ENCODE measurements around the gene AMDHD2. TPM values are rescaled to one million over a fixed set of nuclear protein-coding genes. Genes with fewer than 3 reads are reported as not detected.

Gene AMDHD2
- 10 to 100 TPM; 13.7 to 18.6 (median 13.9) TPM for polyA plus RNA-seq

DNA sequence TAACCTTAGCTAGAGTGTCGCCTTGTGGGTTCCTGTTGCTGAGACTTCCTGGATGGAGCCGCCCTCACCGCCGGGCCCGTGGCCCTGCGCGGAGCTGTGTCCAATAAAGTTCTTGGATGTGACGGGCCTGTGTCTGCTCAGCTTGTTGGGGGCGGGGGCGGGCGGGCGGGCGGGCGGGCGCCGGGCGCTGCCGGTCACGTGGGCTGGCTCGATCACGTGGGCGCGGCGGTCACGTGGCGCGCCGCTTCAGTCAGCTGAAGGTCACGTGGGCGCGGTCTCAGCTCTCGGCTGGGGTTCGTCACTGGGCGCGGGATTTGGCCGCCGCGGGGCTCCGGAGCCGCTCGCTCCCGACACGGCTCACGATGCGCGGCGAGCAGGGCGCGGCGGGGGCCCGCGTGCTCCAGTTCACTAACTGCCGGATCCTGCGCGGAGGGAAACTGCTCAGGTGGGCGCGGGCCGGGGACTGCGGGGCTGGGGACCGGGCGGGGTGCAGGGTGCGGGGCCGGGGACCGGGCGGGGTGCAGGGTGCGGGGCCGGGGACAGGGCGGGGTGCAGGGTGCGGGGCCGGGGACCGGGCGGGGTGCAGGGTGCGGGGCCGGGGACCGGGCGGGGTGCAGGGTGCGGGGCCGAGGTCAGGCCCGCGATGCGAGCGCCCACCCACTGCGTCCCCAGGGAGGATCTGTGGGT lies at the start of gene AMDHD2:
Gene AMDHD2 (plus strand): TSS at position 275 of the 687 bp plus-strand sequence. CDS start 88 bp downstream, at position 363.
- Mint-ChIP-seq H3K4me1 (peaks cover 54 to 56% of the 10 kb centered on the region in 2 donors), H3K9me3 (no peaks in the 10 kb centered on the region), H3K27ac (peak within 1 kb of the TSS; percentile 89 to 95 (median 92)), H3K27me3 (ENCODE audit: low read depth in 3 of 3) (peaks cover 22 to 46% (median 39%) of the 10 kb centered on the region in 3 donors), H3K4me3 (peak within 1 kb of the TSS; percentile 82 to 89 (median 88)), H3K36me3 (peaks cover 4 to 14% (median 8%) of the 10 kb centered on the region in 3 donors)
- peak; percentile 81 to 90 (median 90) for DNase-seq

- peaks cover 0 to 7% of the 10 kb centered on the region in 2 donors for H3K4me1 Mint-ChIP-seq
- H3K4me3 Mint-ChIP-seq = peak overlapping the region in 1 of 5 donors; percentile 15
- H3K36me3 Mint-ChIP-seq = no peaks in the 10 kb centered on the region
- H3K9me3 Mint-ChIP-seq = no peaks in the 10 kb centered on the region
- H3K27ac Mint-ChIP-seq = no peak overlapping the region
- no peak for DNase-seq
- peaks cover 8 to 19% (median 12%) of the 10 kb centered on the region in 3 donors for H3K27me3 Mint-ChIP-seq (ENCODE audit: low read depth in 3 of 3)
Observed at GRCh38 chr16:2470603-2471015, 49.6 kb upstream of the AMDHD2 start.

DNA sequence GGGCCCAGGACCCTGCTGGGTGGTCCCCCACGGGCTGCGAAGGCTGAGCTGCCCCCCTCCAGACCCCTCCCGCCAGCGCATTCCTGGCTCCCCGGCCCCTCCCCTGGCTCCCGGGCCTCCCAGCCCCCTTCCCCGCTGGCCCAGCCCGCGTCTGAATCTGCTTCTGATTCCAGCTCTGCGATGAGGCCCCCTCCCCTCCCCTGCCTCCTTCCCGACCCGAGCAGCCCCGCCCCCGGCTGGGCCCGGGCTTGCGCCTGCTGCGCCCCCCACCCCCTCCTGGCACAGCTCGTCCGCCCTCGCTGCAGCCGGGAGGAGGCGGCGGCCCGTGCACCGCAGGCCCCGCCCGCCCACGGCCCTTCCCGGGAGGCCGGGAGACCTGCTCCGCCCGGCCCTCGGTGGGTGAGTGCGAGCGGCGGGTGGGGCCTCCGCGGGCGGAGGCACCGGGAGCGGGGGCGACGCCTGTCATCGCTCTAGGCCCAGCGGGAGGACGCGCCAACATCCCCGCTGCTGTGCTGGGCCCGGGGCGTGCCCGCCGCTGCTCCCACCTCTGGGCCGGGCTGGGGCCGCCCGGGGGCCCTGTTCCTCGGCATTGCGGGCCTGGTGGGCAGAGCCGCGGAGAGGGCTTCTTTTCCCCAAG lies 49.0 kb upstream of the AMDHD2 start, which contains the start of gene NTN3:
Gene NTN3 (plus strand): TSS at position 282 of the 637 bp plus-strand sequence. CDS start 405 bp downstream, outside the sequence.
- Mint-ChIP-seq H3K9me3 (no peaks in the 10 kb centered on the region), H3K4me1 (peaks cover 2 to 10% of the 10 kb centered on the region in 2 donors), H3K36me3 (no peaks in the 10 kb centered on the region), H3K27me3 (ENCODE audit: low read depth in 3 of 3) (peaks cover 8 to 23% (median 12%) of the 10 kb centered on the region in 3 donors), H3K27ac (no peak within 1 kb of the TSS), H3K4me3 (peak within 1 kb of the TSS in 1 of 5 donors; percentile 15)
- DNase-seq = no peak

DNA sequence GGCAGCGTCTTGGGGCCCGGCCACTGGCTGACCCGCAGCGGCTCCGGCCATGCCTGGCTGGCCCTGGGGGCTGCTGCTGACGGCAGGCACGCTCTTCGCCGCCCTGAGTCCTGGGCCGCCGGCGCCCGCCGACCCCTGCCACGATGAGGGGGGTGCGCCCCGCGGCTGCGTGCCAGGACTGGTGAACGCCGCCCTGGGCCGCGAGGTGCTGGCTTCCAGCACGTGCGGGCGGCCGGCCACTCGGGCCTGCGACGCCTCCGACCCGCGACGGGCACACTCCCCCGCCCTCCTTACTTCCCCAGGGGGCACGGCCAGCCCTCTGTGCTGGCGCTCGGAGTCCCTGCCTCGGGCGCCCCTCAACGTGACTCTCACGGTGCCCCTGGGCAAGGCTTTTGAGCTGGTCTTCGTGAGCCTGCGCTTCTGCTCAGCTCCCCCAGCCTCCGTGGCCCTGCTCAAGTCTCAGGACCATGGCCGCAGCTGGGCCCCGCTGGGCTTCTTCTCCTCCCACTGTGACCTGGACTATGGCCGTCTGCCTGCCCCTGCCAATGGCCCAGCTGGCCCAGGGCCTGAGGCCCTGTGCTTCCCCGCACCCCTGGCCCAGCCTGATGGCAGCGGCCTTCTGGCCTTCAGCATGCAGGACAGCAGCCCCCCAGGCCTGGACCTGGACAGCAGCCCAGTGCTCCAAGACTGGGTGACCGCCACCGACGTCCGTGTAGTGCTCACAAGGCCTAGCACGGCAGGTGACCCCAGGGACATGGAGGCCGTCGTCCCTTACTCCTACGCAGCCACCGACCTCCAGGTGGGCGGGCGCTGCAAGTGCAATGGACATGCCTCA lies 48.3 kb upstream of the AMDHD2 start:
- Mint-ChIP-seq H3K4me3 (no peak overlapping the region), H3K27me3 (ENCODE audit: low read depth in 3 of 3) (peaks cover 8 to 21% (median 12%) of the 10 kb centered on the region in 3 donors)

DNA sequence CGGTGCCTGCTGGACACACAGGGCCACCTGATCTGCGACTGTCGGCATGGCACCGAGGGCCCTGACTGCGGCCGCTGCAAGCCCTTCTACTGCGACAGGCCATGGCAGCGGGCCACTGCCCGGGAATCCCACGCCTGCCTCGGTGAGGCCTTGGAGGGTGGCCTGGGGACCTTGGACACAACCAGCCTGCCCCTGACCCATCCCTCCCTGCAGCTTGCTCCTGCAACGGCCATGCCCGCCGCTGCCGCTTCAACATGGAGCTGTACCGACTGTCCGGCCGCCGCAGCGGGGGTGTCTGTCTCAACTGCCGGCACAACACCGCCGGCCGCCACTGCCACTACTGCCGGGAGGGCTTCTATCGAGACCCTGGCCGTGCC lies 47.7 kb upstream of the AMDHD2 start:
- no peaks in the 10 kb centered on the region for H3K36me3 Mint-ChIP-seq
- no peak overlapping the region for H3K27ac Mint-ChIP-seq
- H3K4me1 Mint-ChIP-seq = peaks cover 10 to 12% of the 10 kb centered on the region in 2 donors
- H3K27me3 Mint-ChIP-seq (ENCODE audit: low read depth in 3 of 3) = peaks cover 5 to 19% (median 12%) of the 10 kb centered on the region in 3 donors
- H3K9me3 Mint-ChIP-seq = no peaks in the 10 kb centered on the region
- H3K4me3 Mint-ChIP-seq = peak overlapping the region in 3 of 5 donors; percentile 29 to 79 (median 79)
- DNase-seq = no peak

More for the DNA sequence above, 48.3 kb upstream of the AMDHD2 start:
- Mint-ChIP-seq H3K9me3 (no peaks in the 10 kb centered on the region), H3K36me3 (no peaks in the 10 kb centered on the region), H3K27ac (no peak overlapping the region), H3K4me1 (peaks cover 10 to 13% of the 10 kb centered on the region in 2 donors)
- no peak for DNase-seq

GRCh38 chr16:2472885-2473445 lies 47.2 kb upstream of the AMDHD2 start:
- peaks cover 10 to 12% of the 10 kb centered on the region in 2 donors for H3K4me1 Mint-ChIP-seq
- no peak for DNase-seq
- no peaks in the 10 kb centered on the region for H3K36me3 Mint-ChIP-seq
- peak overlapping the region in 1 of 6 donors; percentile 61 for H3K27ac Mint-ChIP-seq
- H3K27me3 Mint-ChIP-seq (ENCODE audit: low read depth in 3 of 3) = peaks cover 5 to 19% (median 12%) of the 10 kb centered on the region in 3 donors
- H3K9me3 Mint-ChIP-seq = no peaks in the 10 kb centered on the region
- H3K4me3 Mint-ChIP-seq = peak overlapping the region; percentile 58 to 79 (median 75)

DNA sequence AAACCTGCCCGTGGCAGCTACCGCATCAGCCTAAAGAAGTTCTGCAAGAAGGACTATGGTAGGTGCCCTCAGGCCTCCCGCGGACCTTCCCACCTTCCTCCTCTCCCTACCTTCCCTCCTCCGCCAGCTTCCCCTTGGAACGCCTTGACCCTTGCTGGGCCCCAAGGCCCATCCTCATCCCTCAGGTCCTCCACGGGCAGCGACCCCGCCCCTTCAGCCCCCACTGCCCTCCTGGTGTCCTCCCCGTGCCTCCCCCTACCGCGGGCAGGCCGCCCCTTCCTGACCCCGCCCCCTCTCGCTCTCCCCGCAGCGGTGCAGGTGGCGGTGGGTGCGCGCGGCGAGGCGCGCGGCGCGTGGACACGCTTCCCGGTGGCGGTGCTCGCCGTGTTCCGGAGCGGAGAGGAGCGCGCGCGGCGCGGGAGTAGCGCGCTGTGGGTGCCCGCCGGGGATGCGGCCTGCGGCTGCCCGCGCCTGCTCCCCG lies 46.7 kb upstream of the AMDHD2 start:
- peak in 1 of 3 donors; percentile 43 for DNase-seq
- no peaks in the 10 kb centered on the region for H3K9me3 Mint-ChIP-seq
- peak overlapping the region; percentile 58 to 79 (median 75) for H3K4me3 Mint-ChIP-seq
- peaks cover 5 to 16% (median 12%) of the 10 kb centered on the region in 3 donors for H3K27me3 Mint-ChIP-seq (ENCODE audit: low read depth in 3 of 3)
- H3K4me1 Mint-ChIP-seq = peaks cover 10 to 12% of the 10 kb centered on the region in 2 donors
- no peaks in the 10 kb centered on the region for H3K36me3 Mint-ChIP-seq
- H3K27ac Mint-ChIP-seq = peak overlapping the region in 1 of 6 donors; percentile 61

GRCh38 chr16:2473999-2474876 lies 45.9 kb upstream of the AMDHD2 start:
- H3K27ac Mint-ChIP-seq = peak overlapping the region in 1 of 6 donors; percentile 88

DNA sequence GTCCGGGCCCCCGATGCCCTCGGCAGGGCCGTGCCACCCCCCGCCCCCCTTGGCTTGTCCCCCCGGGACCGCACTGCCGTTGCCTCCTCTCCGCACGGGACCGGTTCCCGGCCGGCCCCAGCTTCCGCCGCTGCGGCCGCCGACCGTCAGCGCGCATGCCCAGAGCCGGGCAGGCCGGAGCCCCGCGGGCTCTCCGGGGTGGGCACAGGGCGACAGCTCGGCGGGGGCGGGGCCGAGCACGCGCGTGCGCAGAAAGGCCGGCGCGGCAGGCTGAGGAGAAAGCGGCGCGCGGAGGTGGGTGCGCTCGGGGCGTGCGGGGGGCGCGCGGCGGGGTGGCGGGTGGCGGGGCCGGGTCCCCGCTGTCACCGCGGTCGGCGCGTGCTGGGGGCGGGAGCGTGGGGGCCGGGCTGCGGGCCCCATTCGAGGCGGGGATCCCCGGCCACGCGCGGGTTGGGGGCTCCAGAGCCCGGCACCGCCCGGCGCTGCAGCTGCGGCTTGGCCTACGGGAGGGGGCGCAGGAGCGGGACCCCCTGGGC lies 45.2 kb upstream of the AMDHD2 start, which contains the start of gene TBC1D24:
Gene TBC1D24 (plus strand): TSS at position 251 of the 536 bp plus-strand sequence. CDS start 21,022 bp downstream, outside the sequence.
- peak; percentile 86 to 89 (median 88) for DNase-seq

More at GRCh38 chr16:2473999-2474876, 45.9 kb upstream of the AMDHD2 start:
- Mint-ChIP-seq H3K36me3 (no peaks in the 10 kb centered on the region), H3K27me3 (ENCODE audit: low read depth in 3 of 3) (peaks cover 5 to 15% (median 12%) of the 10 kb centered on the region in 3 donors), H3K4me1 (peaks cover 10 to 12% of the 10 kb centered on the region in 2 donors), H3K4me3 (peak overlapping the region; percentile 62 to 82 (median 73)), H3K9me3 (no peaks in the 10 kb centered on the region)
- peak; percentile 48 to 53 (median 52) for DNase-seq

GRCh38 chr16:2475413-2476344 lies 44.5 kb upstream of the AMDHD2 start:
- H3K27ac Mint-ChIP-seq = no peak overlapping the region
- peaks cover 10 to 12% of the 10 kb centered on the region in 2 donors for H3K4me1 Mint-ChIP-seq
- peak overlapping the region; percentile 52 to 77 (median 70) for H3K4me3 Mint-ChIP-seq
- no peaks in the 10 kb centered on the region for H3K9me3 Mint-ChIP-seq
- peaks cover 0 to 6% (median 2%) of the 10 kb centered on the region in 3 donors for H3K27me3 Mint-ChIP-seq (ENCODE audit: low read depth in 3 of 3)
- H3K36me3 Mint-ChIP-seq = no peaks in the 10 kb centered on the region
- DNase-seq = peak in 1 of 3 donors; percentile 31

More for the DNA sequence above, 45.2 kb upstream of the AMDHD2 start, which contains the start of gene TBC1D24:
- H3K36me3 Mint-ChIP-seq = no peaks in the 10 kb centered on the region
- peak within 1 kb of the TSS; percentile 62 to 82 (median 73) for H3K4me3 Mint-ChIP-seq
- H3K9me3 Mint-ChIP-seq = no peaks in the 10 kb centered on the region
- H3K27ac Mint-ChIP-seq = peak within 1 kb of the TSS in 1 of 6 donors; percentile 88
- H3K27me3 Mint-ChIP-seq (ENCODE audit: low read depth in 3 of 3) = peaks cover 2 to 10% (median 7%) of the 10 kb centered on the region in 3 donors
- H3K4me1 Mint-ChIP-seq = peaks cover 10 to 12% of the 10 kb centered on the region in 2 donors

DNA sequence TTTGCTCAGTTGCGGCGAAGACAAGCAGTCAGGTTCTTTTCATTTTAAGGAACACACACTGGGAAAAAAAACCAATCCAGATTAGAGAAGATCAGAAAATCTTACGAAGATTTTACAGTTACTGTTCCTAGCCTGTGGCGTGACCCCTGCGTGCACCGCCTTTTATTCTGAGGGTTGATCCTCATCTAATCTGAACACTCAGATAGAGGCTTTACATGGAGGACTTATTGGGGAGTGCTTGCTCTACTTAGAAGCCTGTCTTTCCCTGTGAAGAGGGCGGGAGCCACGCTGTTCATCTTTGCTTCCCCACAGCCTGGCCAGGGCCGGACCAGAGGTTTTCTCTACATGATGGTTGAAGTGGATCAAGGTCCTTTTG lies 43.8 kb upstream of the AMDHD2 start:
- Mint-ChIP-seq H3K27me3 (ENCODE audit: low read depth in 3 of 3) (peaks cover 0 to 6% (median 2%) of the 10 kb centered on the region in 3 donors), H3K4me3 (peak overlapping the region; percentile 51 to 77 (median 69)), H3K36me3 (no peaks in the 10 kb centered on the region), H3K27ac (no peak overlapping the region), H3K4me1 (peaks cover 10 to 12% of the 10 kb centered on the region in 2 donors), H3K9me3 (no peaks in the 10 kb centered on the region)
- no peak for DNase-seq
